Stimulated activated CD8-positive, alpha-beta memory T cell treated with anti-CD3 and anti-CD28 coated beads, Interleukin-15, amount 100 ng/mL, for 24 hours (primary cell): Measurements from ENCODE around the gene B4GALNT1.
"Not testable (repeated sequence)": the region's sequence is repeated elsewhere in the genome, so short reads cannot be mapped to it uniquely, and the experiment has no call there.

ENCODE experiments used
- DNase-seq: peaks from one replicate; pipeline ENCODE4 v3.0.0-alpha.2; 2020; ENCODE audit warnings: low read depth

The B4GALNT1 gene

GRCh38 chr12:57637364-57637763, 4.4 kb upstream of the B4GALNT1 start:
- DNase-seq, result no peak

- not testable (repeated sequence) for DNase-seq
These were observed 3.7 kb upstream of the B4GALNT1 start for GRCh38 chr12:57636731-57637130.

GRCh38 chr12:57632073-57632957, 686 bp downstream of the B4GALNT1 start:
- DNase-seq, result no peak

- DNase-seq, result no peak
These were observed 1.4 kb downstream of the B4GALNT1 start for GRCh38 chr12:57631566-57632072.

GRCh38 chr12:57630891-57631433, 2.0 kb downstream of the B4GALNT1 start:
- no peak for DNase-seq

GRCh38 chr12:57629897-57630471, 3.0 kb downstream of the B4GALNT1 start:
- DNase-seq, result no peak

GRCh38 chr12:57628280-57629191, 4.5 kb downstream of the B4GALNT1 start:
- no peak for DNase-seq

- no peak for DNase-seq
These were observed 5.3 kb downstream of the B4GALNT1 start for GRCh38 chr12:57627501-57628279.

- DNase-seq, result no peak
These were observed 6.0 kb downstream of the B4GALNT1 start for GRCh38 chr12:57626921-57627445.

GRCh38 chr12:57626111-57626920, 6.7 kb downstream of the B4GALNT1 start:
- DNase-seq, result no peak

GRCh38 chr12:57625261-57626032, 7.6 kb downstream of the B4GALNT1 start:
- DNase-seq, result no peak

GRCh38 chr12:57624441-57625220, 8.4 kb downstream of the B4GALNT1 start:
- DNase-seq, result no peak

- DNase-seq, result no peak
These were observed 9.1 kb downstream of the B4GALNT1 start for GRCh38 chr12:57623811-57624390.

GRCh38 chr12:57623385-57623784, 9.6 kb downstream of the B4GALNT1 start:
- DNase-seq, result no peak

GRCh38 chr12:57622293-57623245, 10.4 kb downstream of the B4GALNT1 start:
- no peak for DNase-seq

- no peak for DNase-seq
These were observed 11.3 kb downstream of the B4GALNT1 start for GRCh38 chr12:57621497-57622292.
